Stomach (tissue), 4 donors: ENCODE measurements around the gene CREBZF.

Experiments used
- POLR2A ChIP-seq, 4 donors: fragments of 450-650 bp; IDR thresholded peaks; one replicate each; pipeline ENCODE4 v1.6.1; 2016; ENCODE audit warnings: antibody characterized with exemption in 4 of 4, control low read depth in 2 of 4, mild to moderate bottlenecking in 1 of 4, moderate library complexity in 1 of 4
- TF ChIP-seq, protein P1 (sequence below), 7 experiments: fragments of 450-650 bp in 4 of 7; fragments of 200-600 bp in 3 of 7; sonication (generic) in 3 of 7; IDR thresholded peaks; one replicate each; pipeline ENCODE4 v1.5.1; 2016 to 2019; ENCODE audit warnings: antibody characterized with exemption in 7 of 7, control low read depth in 2 of 7, mild to moderate bottlenecking in 1 of 7

DNA sequence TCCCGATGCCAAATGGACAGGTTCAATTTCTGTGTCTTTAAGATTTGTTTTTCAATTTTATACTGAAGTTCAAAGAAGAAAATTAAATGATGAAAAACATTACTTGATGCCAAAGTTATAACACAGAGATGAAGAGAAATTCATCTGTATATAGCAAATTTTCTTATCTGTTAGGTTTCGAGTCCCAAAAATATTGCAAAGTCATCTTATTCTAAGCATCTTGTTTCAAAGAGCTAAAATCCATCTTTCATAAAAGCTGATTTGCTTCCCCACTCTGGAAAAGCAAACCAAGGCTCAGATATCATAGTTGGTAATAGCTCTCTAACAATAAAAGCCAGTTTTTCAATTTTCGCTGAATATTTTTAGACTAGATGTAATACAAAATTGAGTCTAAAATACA is 40.0 kb upstream of the CREBZF start:
- TF ChIP-seq, protein P1, sequence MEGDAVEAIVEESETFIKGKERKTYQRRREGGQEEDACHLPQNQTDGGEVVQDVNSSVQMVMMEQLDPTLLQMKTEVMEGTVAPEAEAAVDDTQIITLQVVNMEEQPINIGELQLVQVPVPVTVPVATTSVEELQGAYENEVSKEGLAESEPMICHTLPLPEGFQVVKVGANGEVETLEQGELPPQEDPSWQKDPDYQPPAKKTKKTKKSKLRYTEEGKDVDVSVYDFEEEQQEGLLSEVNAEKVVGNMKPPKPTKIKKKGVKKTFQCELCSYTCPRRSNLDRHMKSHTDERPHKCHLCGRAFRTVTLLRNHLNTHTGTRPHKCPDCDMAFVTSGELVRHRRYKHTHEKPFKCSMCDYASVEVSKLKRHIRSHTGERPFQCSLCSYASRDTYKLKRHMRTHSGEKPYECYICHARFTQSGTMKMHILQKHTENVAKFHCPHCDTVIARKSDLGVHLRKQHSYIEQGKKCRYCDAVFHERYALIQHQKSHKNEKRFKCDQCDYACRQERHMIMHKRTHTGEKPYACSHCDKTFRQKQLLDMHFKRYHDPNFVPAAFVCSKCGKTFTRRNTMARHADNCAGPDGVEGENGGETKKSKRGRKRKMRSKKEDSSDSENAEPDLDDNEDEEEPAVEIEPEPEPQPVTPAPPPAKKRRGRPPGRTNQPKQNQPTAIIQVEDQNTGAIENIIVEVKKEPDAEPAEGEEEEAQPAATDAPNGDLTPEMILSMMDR (IDR thresholded peaks at IDR 0.05): no peak
- TF ChIP-seq POLR2A (IDR thresholded peaks at IDR 0.05): no peak
